Neural progenitor cell (in vitro differentiated cells): ENCODE measurements around the gene ADRA1B. TPM values are rescaled to one million over a fixed set of nuclear protein-coding genes. Genes with fewer than 3 reads are reported as not detected.

Experiments used
- DNase-seq: peaks from one replicate; pipeline ENCODE4 v3.0.0-alpha.2; 2016; ENCODE audit warnings: low spot score
- H2AFZ ChIP-seq: fragments of 200-600 bp; sonication (generic); replicated peaks from 2 replicates; pipeline ENCODE4 v1.6.1; 2016; ENCODE audit warnings: antibody characterized with exemption
- H3F3A ChIP-seq: fragments of 200-600 bp; sonication (generic); 2 replicates; pipeline ENCODE4 v1.6.1; 2016; ENCODE audit warnings: antibody characterized with exemption, low read depth
- H3K27ac ChIP-seq: fragments of 200-600 bp; sonication (generic); 2 replicates; pipeline ENCODE4 v1.5.1; 2016; ENCODE audit warnings: mild to moderate bottlenecking
- H3K27me3 ChIP-seq: fragments of 200-600 bp; sonication (generic); 2 replicates; pipeline ENCODE4 v1.6.1; 2016; ENCODE audit warnings: mild to moderate bottlenecking, moderate library complexity
- H3K36me3 ChIP-seq: fragments of 200-600 bp; sonication (generic); 2 replicates; pipeline ENCODE4 v1.5.1; 2016
- H3K4me1 ChIP-seq: fragments of 200-600 bp; sonication (generic); 2 replicates; pipeline ENCODE4 v1.6.1; 2016; ENCODE audit warnings: mixed run types
- H3K4me2 ChIP-seq: fragments of 200-600 bp; sonication (generic); 2 replicates; pipeline ENCODE4 v1.6.1; 2016
- H3K4me3 ChIP-seq: fragments of 200-600 bp; sonication (generic); 2 replicates; pipeline ENCODE4 v1.5.1; 2016
- H3K79me2 ChIP-seq: fragments of 200-600 bp; sonication (generic); 2 replicates; pipeline ENCODE4 v1.6.1; 2016; ENCODE audit warnings: low read depth
- H3K9ac ChIP-seq: fragments of 200-600 bp; sonication (generic); 2 replicates; pipeline ENCODE4 v1.6.1; 2016
- H3K9me3 ChIP-seq: fragments of 200-600 bp; sonication (generic); 2 replicates; pipeline ENCODE4 v1.5.1; 2016; ENCODE audit warnings: low read depth
- H4K20me1 ChIP-seq: fragments of 200-600 bp; sonication (generic); 2 replicates; pipeline ENCODE4 v1.6.1; 2016; ENCODE audit warnings: low read depth
- H3K27ac Mint-ChIP-seq: 3 replicates; pipeline ENCODE4 v1.8.0; 2021; ENCODE audit warnings: mixed read lengths
- H3K27me3 Mint-ChIP-seq: 2 replicates; pipeline ENCODE4 v1.8.0; 2022; ENCODE audit warnings: low read depth, mild to moderate bottlenecking, inconsistent platforms, moderate library complexity, mixed read lengths; ENCODE audit not compliant: insufficient read depth
- H3K36me3 Mint-ChIP-seq: 3 replicates; pipeline ENCODE4 v1.8.0; 2021; ENCODE audit warnings: mixed read lengths
- H3K4me1 Mint-ChIP-seq: 3 replicates; pipeline ENCODE4 v1.8.0; 2021; ENCODE audit warnings: mixed read lengths
- H3K4me3 Mint-ChIP-seq: 3 replicates; pipeline ENCODE4 v1.8.0; 2021; ENCODE audit warnings: mild to moderate bottlenecking, moderate library complexity, mixed read lengths
- H3K9me3 Mint-ChIP-seq: 3 replicates; pipeline ENCODE4 v1.8.0; 2020; ENCODE audit warnings: mixed read lengths
- EZH2 ChIP-seq: fragments of 200-600 bp; sonication (generic); IDR thresholded peaks from 2 replicates; pipeline ENCODE4 v1.6.1; 2017; ENCODE audit warnings: antibody characterized with exemption, mild to moderate bottlenecking, moderate library complexity
- EZH2phosphoT487 ChIP-seq: fragments of 200-600 bp; sonication (generic); IDR thresholded peaks from 2 replicates; pipeline ENCODE4 v1.6.1; 2017; ENCODE audit warnings: antibody characterized with exemption
- small RNA-seq: library from RNA; depleted of rRNA; stranded (forward); fragments of <200 nt; gene quantifications from one replicate; pipeline ENCODE3, GENCODE V24; 2015
- total RNA-seq: library from RNA; depleted of rRNA; stranded (reverse); fragments of >200 nt; gene quantifications from 2 replicates; pipeline ENCODE4 v1.2.3, GENCODE V29; 2015; ENCODE audit warnings: low replicate concordance
- TF ChIP-seq, protein P1 (sequence below): fragments of 200-600 bp; sonication (generic); IDR thresholded peaks from 2 replicates; pipeline ENCODE4 v1.5.1; 2017; ENCODE audit warnings: antibody characterized with exemption, mild to moderate bottlenecking

Gene ADRA1B
- total RNA-seq, 1 donor from 2014 or later = not detected

DNA sequence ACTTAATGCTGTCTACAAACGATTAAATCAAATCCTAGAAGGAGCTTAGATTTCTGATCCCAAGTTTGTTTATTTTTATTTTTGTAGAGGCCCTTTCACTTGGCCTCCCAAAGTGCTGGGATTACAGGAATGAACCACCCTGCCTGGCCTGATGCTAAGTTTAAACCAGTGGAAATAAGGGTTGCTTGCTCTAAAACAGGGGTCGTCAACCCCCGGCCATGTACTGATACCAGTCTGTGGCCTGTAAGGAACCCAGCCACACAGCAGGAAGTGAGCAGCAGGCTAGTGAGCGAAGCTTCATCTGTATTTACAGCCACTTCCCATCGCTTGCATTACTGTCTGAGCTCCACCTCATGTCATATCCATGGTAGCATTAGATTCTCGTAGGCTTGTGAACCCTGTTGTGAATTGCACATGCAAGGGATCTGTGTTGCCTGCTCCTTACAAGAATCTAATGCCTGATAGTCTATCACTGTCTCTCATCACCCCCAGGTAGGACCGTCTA is 104.0 kb downstream of the ADRA1B start:
- Histone ChIP-seq H4K20me1 (peaks cover 10% of the 10 kb centered on the region), H3F3A (peaks cover 9% of the 10 kb centered on the region), H3K4me2 (no peak overlapping the region), H3K79me2 (peaks cover 16% of the 10 kb centered on the region), H3K27me3 (no peaks in the 10 kb centered on the region), H3K9ac (no peak overlapping the region), H3K9me3 (no peaks in the 10 kb centered on the region), H3K36me3 (no peaks in the 10 kb centered on the region), H3K4me3 (no peak overlapping the region), H3K27ac (no peak overlapping the region), H2AFZ (no peak overlapping the region), H3K4me1 (no peaks in the 10 kb centered on the region)
- no peak overlapping the region for H3K4me3 Mint-ChIP-seq
- TF ChIP-seq EZH2phosphoT487 (no peak), EZH2 (no peak)
- TF ChIP-seq, protein P1, sequence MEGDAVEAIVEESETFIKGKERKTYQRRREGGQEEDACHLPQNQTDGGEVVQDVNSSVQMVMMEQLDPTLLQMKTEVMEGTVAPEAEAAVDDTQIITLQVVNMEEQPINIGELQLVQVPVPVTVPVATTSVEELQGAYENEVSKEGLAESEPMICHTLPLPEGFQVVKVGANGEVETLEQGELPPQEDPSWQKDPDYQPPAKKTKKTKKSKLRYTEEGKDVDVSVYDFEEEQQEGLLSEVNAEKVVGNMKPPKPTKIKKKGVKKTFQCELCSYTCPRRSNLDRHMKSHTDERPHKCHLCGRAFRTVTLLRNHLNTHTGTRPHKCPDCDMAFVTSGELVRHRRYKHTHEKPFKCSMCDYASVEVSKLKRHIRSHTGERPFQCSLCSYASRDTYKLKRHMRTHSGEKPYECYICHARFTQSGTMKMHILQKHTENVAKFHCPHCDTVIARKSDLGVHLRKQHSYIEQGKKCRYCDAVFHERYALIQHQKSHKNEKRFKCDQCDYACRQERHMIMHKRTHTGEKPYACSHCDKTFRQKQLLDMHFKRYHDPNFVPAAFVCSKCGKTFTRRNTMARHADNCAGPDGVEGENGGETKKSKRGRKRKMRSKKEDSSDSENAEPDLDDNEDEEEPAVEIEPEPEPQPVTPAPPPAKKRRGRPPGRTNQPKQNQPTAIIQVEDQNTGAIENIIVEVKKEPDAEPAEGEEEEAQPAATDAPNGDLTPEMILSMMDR = no peak
- H3K4me1 Mint-ChIP-seq = no peaks in the 10 kb centered on the region
- no peaks in the 10 kb centered on the region for H3K9me3 Mint-ChIP-seq
- H3K27ac Mint-ChIP-seq = no peak overlapping the region
- peaks cover 5% of the 10 kb centered on the region for H3K36me3 Mint-ChIP-seq
- no peaks in the 10 kb centered on the region for H3K27me3 Mint-ChIP-seq
- DNase-seq = no peak

DNA sequence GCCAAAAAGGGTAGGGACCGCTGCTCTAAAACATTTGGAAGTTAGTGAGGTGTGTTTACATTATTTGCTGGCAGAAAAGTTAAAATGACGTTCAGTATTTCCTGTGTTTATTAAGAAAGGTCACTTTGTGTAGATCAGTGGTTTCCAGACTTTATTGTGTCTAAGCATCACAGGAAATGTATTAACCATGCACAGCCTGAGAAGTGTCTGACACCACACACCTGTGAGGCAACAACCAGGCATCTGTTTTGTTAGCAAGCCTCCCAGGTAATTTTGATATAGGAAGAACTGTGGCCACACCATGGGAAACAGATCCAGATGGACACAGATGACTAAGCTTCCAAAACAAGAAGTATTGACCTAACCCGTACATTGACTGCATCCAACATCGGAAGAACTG is 104.7 kb downstream of the ADRA1B start:
- Mint-ChIP-seq H3K4me1 (no peaks in the 10 kb centered on the region), H3K36me3 (peaks cover 10% of the 10 kb centered on the region)

DNA sequence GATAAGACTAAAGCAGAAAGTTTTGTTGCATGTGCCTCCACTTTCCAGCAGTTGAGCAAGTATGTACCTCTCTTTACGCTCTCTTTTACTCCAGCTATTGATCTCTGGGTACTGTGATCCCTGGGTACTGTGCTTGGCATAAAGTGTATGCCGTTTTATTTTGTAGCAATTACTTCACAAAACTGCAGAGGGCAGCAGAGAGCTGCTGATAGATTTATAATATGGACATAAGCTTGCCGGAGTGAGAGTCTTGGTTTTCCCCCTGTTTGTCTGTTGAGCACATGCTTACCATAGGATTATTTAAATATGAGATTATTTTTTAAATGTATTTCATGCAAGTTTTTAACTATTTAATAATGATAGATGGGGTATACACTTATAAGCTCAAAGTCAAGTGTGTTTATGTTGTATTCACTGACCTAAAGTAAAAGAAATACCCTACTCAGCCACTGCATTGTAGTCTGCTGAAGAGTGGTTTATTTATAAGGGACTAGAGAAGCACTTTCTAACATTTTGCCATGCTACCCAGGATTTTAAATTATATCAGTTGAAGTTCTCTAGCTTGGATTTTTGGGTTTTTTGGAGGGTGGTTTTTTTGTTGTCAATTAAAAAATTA is 105.7 kb downstream of the ADRA1B start:
- Histone ChIP-seq H3K4me1 (no peaks in the 10 kb centered on the region), H4K20me1 (peaks cover 15% of the 10 kb centered on the region), H3K4me3 (no peak overlapping the region), H2AFZ (no peak overlapping the region), H3K79me2 (peaks cover 31% of the 10 kb centered on the region), H3K9me3 (no peaks in the 10 kb centered on the region), H3K27me3 (no peaks in the 10 kb centered on the region), H3K27ac (no peak overlapping the region), H3K4me2 (no peak overlapping the region), H3K36me3 (no peaks in the 10 kb centered on the region), H3F3A (peaks cover 9% of the 10 kb centered on the region), H3K9ac (no peak overlapping the region)
- DNase-seq = peak; percentile 70
- Mint-ChIP-seq H3K4me1 (no peaks in the 10 kb centered on the region), H3K27ac (no peak overlapping the region), H3K9me3 (no peaks in the 10 kb centered on the region), H3K36me3 (peaks cover 11% of the 10 kb centered on the region), H3K27me3 (peaks cover 2% of the 10 kb centered on the region), H3K4me3 (no peak overlapping the region)
- no peak for TF ChIP-seq EZH2phosphoT487
- no peak for TF ChIP-seq EZH2
- TF ChIP-seq, protein P1 = peak; percentile 84

More for the DNA sequence above, 104.7 kb downstream of the ADRA1B start:
- Histone ChIP-seq H3K36me3 (no peaks in the 10 kb centered on the region), H2AFZ (no peak overlapping the region), H3K27ac (no peak overlapping the region), H3K27me3 (no peaks in the 10 kb centered on the region), H3K9ac (no peak overlapping the region), H3K9me3 (no peaks in the 10 kb centered on the region), H3K79me2 (peaks cover 22% of the 10 kb centered on the region), H3K4me1 (no peaks in the 10 kb centered on the region), H3K4me2 (no peak overlapping the region), H3F3A (peaks cover 9% of the 10 kb centered on the region), H4K20me1 (peaks cover 15% of the 10 kb centered on the region), H3K4me3 (no peak overlapping the region)
- DNase-seq = no peak
- Mint-ChIP-seq H3K27me3 (peaks cover 2% of the 10 kb centered on the region), H3K27ac (no peak overlapping the region), H3K9me3 (no peaks in the 10 kb centered on the region), H3K4me3 (no peak overlapping the region)
- TF ChIP-seq, protein P1 = no peak
- TF ChIP-seq EZH2 (no peak), EZH2phosphoT487 (no peak)

Small RNA genes within 50 kb of the gene (small RNA-seq; reads per million reads assigned to genes)
- gene RF00019 = not detected

Other genes with a start within 250 kb of the ADRA1B start
- gene TTC1, start 92.7 kb downstream of the ADRA1B start, total RNA-seq = 45.2 and 50.0 TPM in 2 replicates
- 37.1 and 49.0 TPM in 2 replicates for gene PWWP2A, start 203.0 kb downstream of the ADRA1B start, total RNA-seq